ENCODE data around the gene ZNF75A. TPM values are rescaled to one million over a fixed set of nuclear protein-coding genes. Genes with fewer than 3 reads are reported as not detected.

ZNF75A gene
- total and polyA plus RNA-seq, 2 donors = 16.4 to 45.4 TPM

- Histone ChIP-seq H3K27ac (ENCODE audit: low read depth) (peak overlapping the region; percentile 12), H3K4me3 (ENCODE audit: low read depth, low read length) (peak overlapping the region; percentile 34), H3K4me1 (ENCODE audit: insufficient read depth) (no peaks in the 10 kb centered on the region), H3K36me3 (ENCODE audit: insufficient read depth) (no peaks in the 10 kb centered on the region)
- 14% methylated on average over 42 of the region's 42 CpGs for WGBS
- DNase-seq (ENCODE audit: extremely low spot score) = peak; percentile 77
Measured at GRCh38 chr16:3364774-3365427, 59.6 kb downstream of the ZNF75A start.

Other genes with a start within 250 kb of the ZNF75A start
- gene IL32, start 239.9 kb upstream of the ZNF75A start, total RNA-seq = 18.1 TPM
- gene IL32, start 239.9 kb upstream of the ZNF75A start, polyA plus RNA-seq = 28.0 TPM
- gene ZSCAN10, start 206.2 kb upstream of the ZNF75A start, total RNA-seq = not detected
- not detected for gene ZSCAN10, start 206.2 kb upstream of the ZNF75A start, polyA plus RNA-seq
- gene ZNF205, start 192.9 kb upstream of the ZNF75A start, total RNA-seq = 8.9 TPM
- gene ZNF205, start 192.9 kb upstream of the ZNF75A start, polyA plus RNA-seq = 16.4 TPM
- 4.0 TPM for gene ZNF213, start 170.5 kb upstream of the ZNF75A start, total RNA-seq
- 16.0 TPM for gene ZNF213, start 170.5 kb upstream of the ZNF75A start, polyA plus RNA-seq
- gene OR1F1, start 117.3 kb upstream of the ZNF75A start, total RNA-seq = not detected
- not detected for gene OR1F1, start 117.3 kb upstream of the ZNF75A start, polyA plus RNA-seq
- 15.2 TPM for gene ZNF200, start 70.3 kb upstream of the ZNF75A start, total RNA-seq
- 5.2 TPM for gene ZNF200, start 70.3 kb upstream of the ZNF75A start, polyA plus RNA-seq
- gene MEFV, start 48.9 kb upstream of the ZNF75A start, total RNA-seq = 0.58 TPM
- gene MEFV, start 48.9 kb upstream of the ZNF75A start, polyA plus RNA-seq = 0.80 TPM
- gene ZNF263, start 22.0 kb upstream of the ZNF75A start, total RNA-seq = 39.7 TPM
- gene ZNF263, start 22.0 kb upstream of the ZNF75A start, polyA plus RNA-seq = 35.8 TPM
- 18.5 TPM for gene TIGD7, start 67 bp upstream of the ZNF75A start, total RNA-seq
- gene TIGD7, start 67 bp upstream of the ZNF75A start, polyA plus RNA-seq = 9.6 TPM
- gene OR2C1, start 50.4 kb downstream of the ZNF75A start, total RNA-seq = 0.85 TPM
- gene OR2C1, start 50.4 kb downstream of the ZNF75A start, polyA plus RNA-seq = 0.09 TPM
- 7.9 TPM for gene ZSCAN32, start 95.5 kb downstream of the ZNF75A start, total RNA-seq
- gene ZSCAN32, start 95.5 kb downstream of the ZNF75A start, polyA plus RNA-seq = 13.7 TPM
- gene ZNF174, start 95.7 kb downstream of the ZNF75A start, total RNA-seq = 5.9 TPM
- 15.9 TPM for gene ZNF174, start 95.7 kb downstream of the ZNF75A start, polyA plus RNA-seq
- gene ZNF597, start 138.0 kb downstream of the ZNF75A start, total RNA-seq = 4.1 TPM
- 1.9 TPM for gene ZNF597, start 138.0 kb downstream of the ZNF75A start, polyA plus RNA-seq
- gene NAA60, start 138.2 kb downstream of the ZNF75A start, total RNA-seq = 15.8 TPM
- 47.1 TPM for gene NAA60, start 138.2 kb downstream of the ZNF75A start, polyA plus RNA-seq
- gene C16orf90, start 190.0 kb downstream of the ZNF75A start, total RNA-seq = not detected
- not detected for gene C16orf90, start 190.0 kb downstream of the ZNF75A start, polyA plus RNA-seq
- 25.7 TPM for gene CLUAP1, start 195.5 kb downstream of the ZNF75A start, total RNA-seq
- 26.0 TPM for gene CLUAP1, start 195.5 kb downstream of the ZNF75A start, polyA plus RNA-seq

All from urinary bladder (tissue), 4 donors.